Liver (tissue), 3 donors: ENCODE data around the gene CASP6.

Experiments used
- ATF3 ChIP-seq: IDR thresholded peaks from 2 replicates; pipeline ENCODE4 v1.6.1; 2016; ENCODE audit warnings: antibody characterized with exemption
- CTCF ChIP-seq: fragments of 150-350 bp; IDR thresholded peaks from 2 replicates; pipeline ENCODE4 v1.5.1; 2017; ENCODE audit warnings: improper control_type of control experiment, low read depth, low read length; ENCODE audit not compliant: missing input control
- EGR1 ChIP-seq, 2 donors: IDR thresholded peaks; 2 replicates each; pipeline ENCODE4 v1.6.1; 2016 to 2018; ENCODE audit warnings: antibody characterized with exemption in 2 of 2, low read depth in 2 of 2
- FOXA1 ChIP-seq: IDR thresholded peaks from 2 replicates; pipeline ENCODE4 v1.6.1; 2016; ENCODE audit warnings: antibody characterized with exemption
- FOXA2 ChIP-seq: IDR thresholded peaks from 2 replicates; pipeline ENCODE4 v1.6.1; 2016; ENCODE audit warnings: antibody characterized with exemption
- JUND ChIP-seq, 2 donors: IDR thresholded peaks; 2 replicates each; pipeline ENCODE4 v1.6.1; 2016; ENCODE audit warnings: antibody characterized with exemption in 2 of 2
- MAX ChIP-seq: IDR thresholded peaks from 2 replicates; pipeline ENCODE4 v1.6.1; 2016; ENCODE audit warnings: antibody characterized with exemption
- NR2F2 ChIP-seq: IDR thresholded peaks from 2 replicates; pipeline ENCODE4 v1.6.1; 2016; ENCODE audit warnings: antibody characterized with exemption
- REST ChIP-seq: IDR thresholded peaks from 2 replicates; pipeline ENCODE4 v1.6.1; 2016; ENCODE audit warnings: antibody characterized with exemption, mild to moderate bottlenecking
- RXRA ChIP-seq, 2 donors: IDR thresholded peaks; 2 replicates each; pipeline ENCODE4 v1.6.1; 2017 to 2018; ENCODE audit warnings: antibody characterized with exemption in 2 of 2, mild to moderate bottlenecking in 1 of 2
- SP1 ChIP-seq: IDR thresholded peaks from 2 replicates; pipeline ENCODE4 v1.6.1; 2018; ENCODE audit warnings: antibody characterized with exemption, mild to moderate bottlenecking
- TAF1 ChIP-seq: conservative IDR thresholded peaks from 2 replicates; pipeline ENCODE4 v1.6.1; 2016; ENCODE audit warnings: antibody characterized with exemption, mild to moderate bottlenecking
- YY1 ChIP-seq: IDR thresholded peaks from 2 replicates; pipeline ENCODE4 v1.6.1; 2016; ENCODE audit warnings: antibody characterized with exemption, mild to moderate bottlenecking
- ZBTB33 ChIP-seq: IDR thresholded peaks from 2 replicates; pipeline ENCODE4 v1.6.1; 2016; ENCODE audit warnings: antibody characterized with exemption
- donor health status: healthy.
- donor health status: healthy.

GRCh38 chr4:109684727-109685126, 18.5 kb downstream of the CASP6 start:
- TF ChIP-seq CTCF (no peak), NR2F2 (no peak), TAF1 (no peak), RXRA (IDR thresholded peaks at IDR 0.05) (no peak), FOXA2 (no peak), ATF3 (no peak), YY1 (no peak), FOXA1 (no peak), MAX (no peak), JUND (IDR thresholded peaks at IDR 0.05) (no peak), EGR1 (IDR thresholded peaks at IDR 0.05; ENCODE audit: low read depth in 2 of 2) (no peak), SP1 (no peak), REST (no peak), ZBTB33 (no peak)
